GM18873 (cell line): ENCODE data around the gene WDFY3.
"Not testable (repeated sequence)": the region's sequence is repeated elsewhere in the genome, so short reads cannot be mapped to it uniquely, and the experiment has no call there.

ENCODE experiments used
- ATAC-seq: cut with Tn5 transposase; IDR thresholded peaks from one replicate; pipeline ENCODE4 v1.9.1; 2021; ENCODE audit warnings: mild to moderate bottlenecking, moderate library complexity, moderate number of reproducible peaks; ENCODE audit not compliant: unreplicated experiment, low FRiP score

The WDFY3 gene

GRCh38 chr4:84730375-84730774, 236.1 kb downstream of the WDFY3 start:
- no peak for ATAC-seq

GRCh38 chr4:84727491-84727890, 239.0 kb downstream of the WDFY3 start:
- no peak for ATAC-seq

- ATAC-seq = no peak
Measured at GRCh38 chr4:84726356-84726755, 240.1 kb downstream of the WDFY3 start.

DNA sequence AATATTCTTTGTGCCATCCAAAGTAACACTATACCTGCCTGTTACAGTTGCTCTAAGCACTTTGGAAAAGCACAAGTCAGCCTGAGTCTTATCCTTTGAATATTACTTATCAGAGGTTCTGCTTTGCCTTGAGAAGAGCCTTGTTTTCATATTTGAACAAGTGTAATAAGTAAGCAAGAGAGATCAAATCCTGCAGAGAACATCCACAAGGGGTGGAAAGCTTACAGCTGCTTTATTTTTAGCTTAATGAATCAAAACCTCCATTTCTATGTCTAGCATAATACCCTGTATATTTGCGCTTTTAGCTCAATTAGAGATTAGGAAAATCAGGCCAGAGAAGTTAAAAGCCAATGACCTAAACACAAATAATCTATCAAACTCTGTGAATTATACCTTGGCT, 243.8 kb downstream of the WDFY3 start:
- ATAC-seq = no peak

DNA sequence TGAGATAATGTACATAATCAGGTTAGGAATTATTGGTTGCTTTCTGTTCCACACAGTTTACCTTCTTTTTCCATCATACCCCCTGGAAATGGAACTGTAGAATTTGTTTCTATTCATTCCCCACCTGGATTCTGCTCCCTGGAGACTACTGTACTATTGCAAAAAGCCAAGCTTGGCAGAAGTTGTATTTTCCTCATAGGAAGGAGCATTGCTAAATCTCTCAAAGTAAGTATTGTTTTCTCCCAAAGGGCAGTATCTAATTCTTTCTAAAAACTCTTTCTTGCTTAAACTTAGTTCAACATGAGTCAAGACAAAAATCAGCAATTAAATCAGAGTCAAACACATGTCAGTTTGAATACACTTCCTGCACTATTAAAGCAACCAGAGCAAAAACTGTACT, 247.4 kb downstream of the WDFY3 start:
- no peak for ATAC-seq

DNA sequence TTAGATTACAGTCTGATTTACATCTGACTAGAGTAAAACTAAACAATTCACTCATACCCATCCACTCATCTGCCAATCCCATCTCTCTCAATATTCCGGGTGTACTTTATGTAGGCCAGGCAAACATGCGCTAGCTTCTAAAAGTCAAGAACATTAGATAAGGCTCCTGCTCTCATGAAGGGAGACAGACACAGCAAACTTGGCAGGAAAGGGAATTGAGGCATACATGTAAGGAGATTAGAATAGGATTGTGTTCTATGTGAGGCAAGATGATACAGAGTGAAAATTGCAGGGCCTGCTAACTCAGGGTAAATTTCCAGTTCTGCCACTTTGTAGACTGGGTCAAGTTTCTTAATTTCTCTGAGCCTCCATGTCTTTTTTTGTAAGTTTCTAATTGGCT, 247.8 kb downstream of the WDFY3 start:
- ATAC-seq = no peak

DNA sequence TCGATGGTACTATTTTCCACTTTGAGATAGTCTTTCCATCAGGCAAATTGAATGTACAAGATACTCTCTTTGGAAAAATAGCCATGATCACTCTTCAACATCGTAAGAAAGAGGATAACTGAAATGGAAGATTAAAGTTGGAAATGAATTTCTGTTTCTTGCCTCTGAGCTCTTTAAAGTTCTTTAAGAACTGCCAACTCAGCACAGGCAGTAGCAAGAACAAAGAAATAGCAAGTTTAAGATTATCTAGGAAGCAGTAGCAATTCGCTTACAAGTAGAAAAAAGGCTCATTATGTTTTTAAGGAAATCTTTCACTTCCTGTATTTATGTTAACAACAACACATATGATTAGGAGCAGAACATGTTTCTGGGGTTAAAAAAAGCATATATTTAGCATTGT, 255.9 kb downstream of the WDFY3 start:
- ATAC-seq = no peak

GRCh38 chr4:84708406-84709135, 257.9 kb downstream of the WDFY3 start:
- no peak for ATAC-seq

DNA sequence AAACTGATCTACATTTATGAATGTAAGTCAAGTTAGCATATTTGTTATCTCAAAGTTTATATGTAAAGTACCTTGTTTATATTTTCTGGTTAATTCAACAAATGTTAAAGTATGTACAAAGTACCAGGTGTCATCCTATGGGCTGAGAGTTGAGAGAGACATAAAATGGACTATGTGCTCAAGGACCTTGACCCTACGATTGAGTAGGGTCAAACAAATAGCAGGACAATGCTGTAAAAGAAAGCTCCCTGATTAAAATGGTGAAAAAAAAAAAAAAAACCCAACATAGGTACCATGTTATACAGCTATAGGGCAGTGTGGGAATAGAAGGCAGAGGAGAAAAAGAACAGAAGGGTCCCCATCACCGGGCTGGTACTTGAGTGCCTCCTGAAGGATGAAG, 260.2 kb downstream of the WDFY3 start:
- no peak for ATAC-seq

GRCh38 chr4:84699001-84699671, 267.4 kb downstream of the WDFY3 start:
- ATAC-seq = no peak

DNA sequence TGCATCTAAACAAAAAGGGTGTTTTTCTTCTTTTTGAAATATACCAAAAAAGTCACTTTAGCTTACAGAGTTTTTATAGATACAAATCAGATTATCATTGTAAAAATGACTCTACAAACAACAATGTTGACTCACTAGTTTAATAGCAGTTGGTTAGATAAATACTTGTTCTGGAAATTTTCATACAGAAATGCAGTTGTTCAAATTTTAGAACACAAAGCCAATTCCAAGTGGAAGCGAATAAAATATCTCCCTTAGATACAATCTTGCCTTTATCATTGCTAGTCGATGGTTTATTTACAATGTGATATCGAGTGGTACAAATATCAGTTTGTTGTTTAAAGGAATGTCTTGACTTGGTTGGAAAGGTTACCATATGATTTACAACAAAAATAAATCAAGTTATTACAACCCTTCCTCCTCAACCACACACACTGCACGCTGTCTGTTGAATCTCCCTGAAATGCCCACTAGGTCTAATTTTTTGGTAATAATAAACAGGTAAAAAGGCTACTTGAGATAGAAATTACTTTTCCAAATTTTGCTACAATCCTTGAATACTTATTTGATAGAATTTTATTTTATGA, 268.8 kb downstream of the WDFY3 start:
- ATAC-seq = no peak

- no peak for ATAC-seq
Measured at GRCh38 chr4:84697159-84697558, 269.3 kb downstream of the WDFY3 start.

GRCh38 chr4:84691800-84692199, 274.7 kb downstream of the WDFY3 start:
- ATAC-seq = no peak

DNA sequence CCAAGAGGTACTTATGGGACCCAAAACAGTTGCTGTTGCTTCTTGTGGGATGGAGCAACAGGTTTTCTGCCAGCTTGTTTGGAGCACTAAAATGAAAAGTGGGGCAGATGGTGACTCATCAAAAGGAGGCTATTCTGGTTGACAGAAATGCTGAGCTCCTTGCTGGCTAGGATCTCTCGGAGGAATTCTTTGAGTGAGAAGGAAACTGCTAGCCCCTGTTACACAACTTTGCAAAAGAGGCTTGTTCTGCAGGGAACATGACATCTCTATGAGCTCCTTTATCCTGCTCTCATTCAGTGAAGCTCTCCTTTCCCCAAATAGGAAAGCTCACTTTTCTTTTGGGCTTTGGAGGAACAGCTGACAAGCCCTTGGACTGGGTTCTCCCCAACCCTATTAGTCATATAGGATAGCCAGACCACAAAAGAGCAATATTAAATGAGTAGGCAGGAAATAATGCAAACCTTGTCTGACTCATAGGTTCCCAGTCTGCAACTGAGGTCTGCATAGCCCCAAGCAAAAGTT, 275.3 kb downstream of the WDFY3 start:
- ATAC-seq = no peak

- ATAC-seq = no peak
Measured at GRCh38 chr4:84690481-84690880, 276.0 kb downstream of the WDFY3 start.

DNA sequence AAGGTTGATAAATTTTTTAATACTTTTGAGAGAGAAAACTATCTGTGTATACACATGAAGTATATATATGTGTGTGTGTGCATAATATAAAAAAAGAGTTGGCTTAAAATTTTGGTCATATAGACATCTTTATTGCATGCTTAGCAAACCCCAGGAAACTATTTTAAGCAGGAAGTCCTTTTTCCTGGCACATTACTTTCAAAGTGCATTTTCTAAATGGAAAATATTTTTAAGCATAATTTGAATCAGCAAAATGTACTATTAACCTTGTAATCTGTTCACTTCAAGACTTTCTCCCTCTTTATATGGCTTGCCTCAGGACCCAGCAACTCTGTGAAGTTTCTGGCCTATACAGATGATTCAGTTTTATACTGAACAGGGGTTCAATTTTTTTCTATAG, 277.3 kb downstream of the WDFY3 start:
- no peak for ATAC-seq

DNA sequence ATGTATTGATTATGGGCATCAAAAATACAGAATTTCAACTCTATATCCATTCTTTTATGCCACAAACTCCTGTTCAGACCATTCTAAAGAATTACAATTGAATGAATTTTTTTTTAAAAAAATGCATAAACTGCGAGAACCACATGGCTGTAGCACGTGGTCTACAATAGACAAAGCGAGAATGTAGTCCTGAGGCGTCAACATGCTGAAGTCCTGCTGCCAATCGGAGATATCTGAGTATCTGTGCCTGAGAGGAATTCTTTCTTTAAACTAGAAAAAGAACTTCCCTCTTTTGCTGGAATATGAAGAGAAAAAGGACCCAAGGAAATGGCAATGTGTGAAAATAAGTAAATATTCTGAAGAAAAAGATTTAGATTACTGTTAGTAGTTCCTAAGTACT, 277.9 kb downstream of the WDFY3 start:
- ATAC-seq = no peak

DNA sequence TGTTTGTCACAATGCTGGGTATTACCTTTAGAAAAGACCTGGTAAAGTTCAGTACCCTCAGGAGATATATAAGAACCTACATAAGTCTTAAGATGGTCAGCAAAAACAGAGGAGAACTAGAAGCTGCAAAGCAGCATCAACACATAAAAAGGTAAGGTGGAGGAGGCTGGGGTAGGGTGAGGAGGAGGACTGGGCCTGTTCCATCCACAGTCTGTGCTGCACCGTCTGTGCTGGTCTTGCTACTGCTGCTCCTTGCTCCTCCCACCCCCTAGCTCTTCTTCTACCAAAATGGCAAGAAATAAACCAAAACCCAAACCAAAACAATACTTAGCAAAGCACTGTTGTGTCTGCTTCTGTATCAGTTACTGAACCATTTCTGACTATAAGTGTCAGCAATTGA, 281.4 kb downstream of the WDFY3 start:
- ATAC-seq = no peak

DNA sequence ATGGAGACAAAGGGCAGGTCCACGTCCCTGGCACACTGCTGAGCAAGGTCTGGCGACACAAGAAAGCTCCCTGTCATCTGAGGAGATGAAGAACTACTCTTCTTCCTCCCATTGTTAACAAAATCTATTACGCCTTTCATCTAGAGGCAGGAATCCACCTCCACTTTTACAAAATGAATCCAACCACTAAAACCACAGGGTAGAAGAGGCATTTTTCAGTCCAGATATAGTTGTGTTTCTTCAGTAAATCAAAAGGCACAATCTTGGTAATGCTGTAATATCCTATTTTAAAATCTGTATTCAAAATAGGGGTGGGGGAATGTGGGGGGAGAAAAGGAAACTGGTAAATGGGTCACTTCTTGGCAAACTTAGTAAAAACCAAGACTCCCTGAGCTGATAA, 282.1 kb downstream of the WDFY3 start:
- no peak for ATAC-seq

DNA sequence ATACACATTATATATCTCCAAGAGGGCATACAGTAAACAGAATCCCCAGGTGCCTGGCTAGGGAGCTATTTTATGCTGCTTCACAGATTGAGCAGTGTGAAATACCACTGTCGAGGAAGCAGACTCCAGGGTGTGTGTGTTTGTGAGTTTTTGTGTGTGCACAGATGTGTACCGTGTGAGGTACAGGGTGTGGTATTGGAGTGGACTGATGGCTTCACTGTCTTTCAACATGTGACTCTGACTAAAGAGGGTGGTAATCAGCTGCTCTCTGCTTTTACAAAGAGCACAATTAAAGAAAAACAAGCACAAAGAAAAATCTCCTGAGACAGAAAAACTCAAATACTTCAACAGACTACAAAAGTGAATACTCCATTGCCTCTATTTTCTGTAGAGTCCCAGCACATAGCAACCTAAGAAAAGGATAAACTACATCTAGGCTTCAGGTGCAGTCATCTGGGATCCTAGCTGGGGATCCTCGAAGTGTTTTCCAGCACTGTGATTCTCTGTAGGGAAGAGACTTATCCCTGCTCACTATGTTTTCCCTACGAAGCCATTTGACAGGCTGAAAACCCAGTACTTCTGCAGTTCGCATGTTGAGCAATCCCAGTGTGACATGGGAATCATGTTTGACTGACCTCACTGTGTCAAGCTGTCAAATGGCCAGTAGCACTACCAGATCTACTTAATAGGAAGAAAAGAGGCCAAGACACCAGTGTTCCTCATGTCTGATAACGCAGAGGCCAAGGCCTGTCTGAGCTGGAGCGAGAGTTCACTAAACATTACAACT, 283.2 kb downstream of the WDFY3 start:
- no peak for ATAC-seq

DNA sequence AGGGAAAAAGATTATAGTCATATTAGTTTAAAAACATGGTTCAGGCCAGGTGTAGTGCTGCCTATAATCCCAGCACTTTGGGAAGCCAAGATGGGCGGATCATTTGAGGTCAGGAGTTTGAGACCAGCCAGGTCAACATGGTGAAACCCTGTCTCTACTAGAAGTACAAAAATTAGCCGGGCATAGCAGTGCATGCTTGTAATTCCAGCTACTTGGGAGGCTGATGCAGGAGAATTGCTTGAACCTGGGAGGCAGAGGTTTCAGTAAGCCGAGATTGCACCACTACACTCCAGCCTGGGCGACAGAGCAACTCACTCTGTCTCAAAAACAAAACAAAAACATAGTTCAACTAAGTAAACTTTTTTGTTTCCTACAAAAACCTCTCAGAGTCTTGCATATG, 283.8 kb downstream of the WDFY3 start:
- ATAC-seq = not testable (repeated sequence)
